Skeletal muscle tissue (tissue), 4 donors: Measurements from ENCODE around the gene SSBP4. TPM values are rescaled to one million over a fixed set of nuclear protein-coding genes. Genes with fewer than 3 reads are reported as not detected.

ENCODE experiments used
- H3K27ac ChIP-seq: one replicate; pipeline ENCODE4 v1.7.0; 2013; ENCODE audit warnings: mild to moderate bottlenecking, low read depth, low read length, inconsistent platforms
- H3K27me3 ChIP-seq, 3 donors: one replicate each; pipeline ENCODE4 v1.7.0; 2013; ENCODE audit warnings: low read length in 3 of 3; ENCODE audit not compliant: control insufficient read depth in 3 of 3, insufficient read depth in 3 of 3
- H3K36me3 ChIP-seq, 3 donors: one replicate each; pipeline ENCODE4 v1.7.0; 2013; ENCODE audit warnings: low read length in 3 of 3; ENCODE audit not compliant: control insufficient read depth in 3 of 3, insufficient read depth in 3 of 3
- H3K4me1 ChIP-seq, 3 donors: one replicate each; pipeline ENCODE4 v1.7.0; 2013; ENCODE audit warnings: low read length in 3 of 3, mild to moderate bottlenecking in 3 of 3; ENCODE audit not compliant: control insufficient read depth in 3 of 3, insufficient read depth in 3 of 3
- H3K4me3 ChIP-seq, 3 donors: one replicate each; pipeline ENCODE4 v1.7.0; 2013; ENCODE audit warnings: low read length in 3 of 3
- H3K9ac ChIP-seq, 3 donors: one replicate each; pipeline ENCODE4 v1.7.0; 2013; ENCODE audit warnings: low read length in 3 of 3, mild to moderate bottlenecking in 3 of 3, moderate library complexity in 2 of 3, low read depth in 1 of 3
- H3K9me3 ChIP-seq, 3 donors: one replicate each; pipeline ENCODE4 v1.7.0; 2013; ENCODE audit warnings: low read length in 3 of 3; ENCODE audit not compliant: control insufficient read depth in 3 of 3
- total RNA-seq: library from RNA; depleted of rRNA; stranded (reverse); fragments of >200 nt; gene quantifications from one replicate; pipeline ENCODE4 v1.2.3, GENCODE V29; 2014
- donor health status: Osteomylitis.

SSBP4 gene
- total RNA-seq, 1 donor from 2014 or later: 79.3 TPM

- no peaks in the 10 kb centered on the region for H3K9me3 ChIP-seq
- peak overlapping the region; percentile 61 to 77 (median 69) for H3K9ac ChIP-seq
- peak overlapping the region; percentile 56 to 69 (median 64) for H3K4me3 ChIP-seq
- H3K4me1 ChIP-seq: peaks cover 50 to 63% (median 58%) of the 10 kb centered on the region in 3 donors
- H3K27me3 ChIP-seq: peaks cover 7 to 26% (median 25%) of the 10 kb centered on the region in 3 donors
- peak overlapping the region; percentile 30 for H3K27ac ChIP-seq
- no peaks in the 10 kb centered on the region for H3K36me3 ChIP-seq
These were observed 682 bp downstream of the SSBP4 start for GRCh38 chr19:18419699-18420460.

- peak overlapping the region in 1 of 3 donors; percentile 77 for H3K9ac ChIP-seq
- H3K27me3 ChIP-seq: peaks cover 7 to 25% (median 22%) of the 10 kb centered on the region in 3 donors
- H3K36me3 ChIP-seq: no peaks in the 10 kb centered on the region
- peaks cover 52 to 66% (median 59%) of the 10 kb centered on the region in 3 donors for H3K4me1 ChIP-seq
- peak overlapping the region in 1 of 3 donors; percentile 6 for H3K4me3 ChIP-seq
- no peaks in the 10 kb centered on the region for H3K9me3 ChIP-seq
- no peak overlapping the region for H3K27ac ChIP-seq
These were observed 1.7 kb downstream of the SSBP4 start for GRCh38 chr19:18420930-18421329.

GRCh38 chr19:18421371-18421959, 2.3 kb downstream of the SSBP4 start:
- peaks cover 51 to 67% (median 59%) of the 10 kb centered on the region in 3 donors for H3K4me1 ChIP-seq
- H3K4me3 ChIP-seq: no peak overlapping the region
- no peaks in the 10 kb centered on the region for H3K36me3 ChIP-seq
- H3K27me3 ChIP-seq: peaks cover 7 to 22% (median 18%) of the 10 kb centered on the region in 3 donors
- no peak overlapping the region for H3K27ac ChIP-seq
- H3K9me3 ChIP-seq: no peaks in the 10 kb centered on the region
- peak overlapping the region in 1 of 3 donors; percentile 77 for H3K9ac ChIP-seq

GRCh38 chr19:18422530-18423191, 3.5 kb downstream of the SSBP4 start:
- no peak overlapping the region for H3K27ac ChIP-seq
- no peak overlapping the region for H3K4me3 ChIP-seq
- H3K4me1 ChIP-seq: peaks cover 47 to 63% (median 58%) of the 10 kb centered on the region in 3 donors

DNA sequence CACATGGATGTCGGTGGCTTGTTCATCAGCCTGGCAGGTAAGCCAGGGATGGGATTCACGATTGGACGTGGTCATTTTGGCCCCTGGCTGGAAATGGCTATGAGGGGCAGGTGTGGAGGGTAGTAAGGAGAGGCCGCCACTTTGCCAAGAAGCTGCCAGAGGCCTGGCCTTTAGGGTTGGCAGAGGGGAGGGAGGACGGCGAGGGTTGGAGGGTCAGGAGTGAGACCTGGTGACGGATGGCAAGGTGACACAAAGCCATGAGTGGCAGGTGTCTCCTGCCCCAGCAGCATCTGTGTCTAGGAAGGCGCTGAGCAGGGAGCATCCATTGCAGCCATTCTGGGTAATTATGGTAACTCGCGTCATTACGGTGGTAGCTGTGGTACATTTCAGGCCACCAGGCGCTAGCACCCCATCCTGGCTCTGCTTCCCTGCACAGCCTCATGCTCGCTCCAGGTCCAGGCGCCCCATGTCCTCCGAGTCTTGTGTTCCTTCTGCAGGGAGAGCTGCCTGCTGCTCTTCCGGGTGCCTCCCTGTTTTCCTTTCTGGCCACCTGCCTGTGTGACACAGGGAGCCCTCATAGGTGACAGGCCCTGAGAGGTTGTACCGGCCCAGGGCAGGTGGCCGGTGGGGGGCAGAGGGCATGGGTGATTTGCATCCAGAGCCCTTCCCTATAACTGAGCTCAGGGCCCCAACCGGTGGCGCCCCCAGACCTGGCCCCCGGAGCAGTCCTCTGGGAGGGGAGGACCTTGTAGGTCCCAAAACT, 4.2 kb downstream of the SSBP4 start:
- Histone ChIP-seq H3K4me3 (no peak overlapping the region), H3K9ac (peak overlapping the region in 1 of 3 donors; percentile 40), H3K36me3 (no peaks in the 10 kb centered on the region), H3K27ac (no peak overlapping the region), H3K27me3 (peaks cover under 1 to 5% (median 4%) of the 10 kb centered on the region in 3 donors), H3K4me1 (peaks cover 40 to 55% (median 51%) of the 10 kb centered on the region in 3 donors), H3K9me3 (no peaks in the 10 kb centered on the region)

More at GRCh38 chr19:18422530-18423191, 3.5 kb downstream of the SSBP4 start:
- no peaks in the 10 kb centered on the region for H3K9me3 ChIP-seq
- no peaks in the 10 kb centered on the region for H3K36me3 ChIP-seq
- peak overlapping the region in 1 of 3 donors; percentile 40 for H3K9ac ChIP-seq
- H3K27me3 ChIP-seq: peaks cover 7 to 12% (median 10%) of the 10 kb centered on the region in 3 donors

DNA sequence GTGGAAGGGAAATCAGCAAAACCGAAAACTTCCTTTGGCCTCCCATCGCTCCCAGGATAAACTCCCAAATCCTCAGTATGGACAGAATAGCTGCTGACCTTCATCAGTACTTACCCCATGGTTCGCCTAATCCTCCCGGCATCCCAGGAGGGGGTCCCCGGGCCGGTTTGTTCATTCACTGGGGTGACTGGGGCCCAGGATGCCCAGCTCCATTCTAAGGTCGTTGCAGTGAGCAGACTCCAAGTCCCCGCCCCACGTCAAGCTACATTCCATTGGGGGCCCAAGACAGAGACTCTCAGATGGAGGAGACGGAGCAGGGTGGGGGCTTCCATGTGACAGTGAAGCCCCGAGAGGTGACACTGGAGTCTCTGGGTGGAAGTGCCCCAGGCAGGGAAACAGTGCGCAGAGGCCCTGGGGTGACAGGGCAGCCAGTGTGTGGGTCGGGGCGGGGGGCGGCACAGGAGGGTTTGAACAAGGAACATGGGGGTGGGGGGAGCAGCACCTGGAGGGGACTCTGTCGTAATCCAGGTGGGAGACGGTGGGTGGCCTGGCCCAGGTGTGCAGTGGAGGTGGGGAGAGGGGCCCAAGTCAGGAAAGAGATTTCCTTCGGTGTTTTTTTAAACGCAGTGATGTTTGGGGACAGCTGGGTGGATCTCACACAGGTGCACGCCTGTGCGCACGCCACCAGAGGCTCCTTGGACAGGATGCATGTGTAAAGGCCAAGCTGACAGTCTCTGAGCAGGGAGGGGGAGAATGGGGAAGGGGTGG, 5.1 kb downstream of the SSBP4 start:
- no peaks in the 10 kb centered on the region for H3K9me3 ChIP-seq
- peaks cover 34 to 49% (median 46%) of the 10 kb centered on the region in 3 donors for H3K4me1 ChIP-seq
- no peak overlapping the region for H3K27ac ChIP-seq
- no peak overlapping the region for H3K9ac ChIP-seq
- H3K27me3 ChIP-seq: no peaks in the 10 kb centered on the region
- H3K4me3 ChIP-seq: no peak overlapping the region
- H3K36me3 ChIP-seq: no peaks in the 10 kb centered on the region

DNA sequence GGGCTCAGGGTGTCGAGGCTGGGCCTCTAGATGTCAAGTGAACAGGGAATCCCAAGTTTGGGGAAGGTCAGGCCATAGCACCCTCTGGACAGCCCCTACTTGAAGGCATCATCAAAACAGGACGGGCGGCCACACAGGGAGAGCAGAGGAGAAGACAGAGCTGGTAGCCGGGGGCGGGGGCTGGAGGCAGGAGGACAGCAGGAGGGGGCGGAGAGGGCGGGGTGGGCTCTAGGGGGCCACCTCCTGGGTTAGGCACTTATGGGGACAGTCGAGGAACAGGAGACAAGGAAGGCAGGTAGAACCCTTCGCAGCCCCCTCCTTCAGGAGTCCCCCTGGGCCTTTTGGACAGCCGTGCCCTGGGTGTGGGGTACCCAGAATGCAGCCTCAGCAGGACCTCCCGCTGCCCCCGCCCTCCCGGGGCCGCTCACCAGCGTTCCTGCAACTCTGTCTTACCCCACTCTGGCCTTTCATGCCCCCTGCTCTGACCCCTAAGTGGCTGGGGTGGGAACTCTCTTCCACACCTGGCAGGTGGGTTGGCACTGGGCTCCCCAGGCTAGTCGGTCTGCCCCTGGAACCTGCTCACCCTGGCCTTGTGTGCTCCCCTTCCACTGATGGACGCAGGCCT, 5.8 kb downstream of the SSBP4 start:
- Histone ChIP-seq H3K4me1 (peaks cover 37 to 49% (median 49%) of the 10 kb centered on the region in 3 donors), H3K27ac (peak overlapping the region; percentile 72), H3K9ac (peak overlapping the region in 1 of 3 donors; percentile 81), H3K27me3 (no peaks in the 10 kb centered on the region), H3K4me3 (no peak overlapping the region), H3K36me3 (no peaks in the 10 kb centered on the region), H3K9me3 (no peaks in the 10 kb centered on the region)

GRCh38 chr19:18425515-18426415, 6.6 kb downstream of the SSBP4 start:
- Histone ChIP-seq H3K9ac (peak overlapping the region; percentile 40 to 81 (median 59)), H3K27me3 (no peaks in the 10 kb centered on the region), H3K36me3 (no peaks in the 10 kb centered on the region), H3K4me3 (peak overlapping the region in 2 of 3 donors; percentile 20 to 41), H3K27ac (peak overlapping the region; percentile 72), H3K4me1 (peaks cover 34 to 48% (median 43%) of the 10 kb centered on the region in 3 donors), H3K9me3 (no peaks in the 10 kb centered on the region)
